ENCODE measurements around the gene RSPH1. TPM values are rescaled to one million over a fixed set of nuclear protein-coding genes. Genes with fewer than 3 reads are reported as not detected.

The RSPH1 gene
- total and polyA plus RNA-seq, 4 donors = 0.09 to 0.17 (median 0.16) TPM; not detected in 1

DNA sequence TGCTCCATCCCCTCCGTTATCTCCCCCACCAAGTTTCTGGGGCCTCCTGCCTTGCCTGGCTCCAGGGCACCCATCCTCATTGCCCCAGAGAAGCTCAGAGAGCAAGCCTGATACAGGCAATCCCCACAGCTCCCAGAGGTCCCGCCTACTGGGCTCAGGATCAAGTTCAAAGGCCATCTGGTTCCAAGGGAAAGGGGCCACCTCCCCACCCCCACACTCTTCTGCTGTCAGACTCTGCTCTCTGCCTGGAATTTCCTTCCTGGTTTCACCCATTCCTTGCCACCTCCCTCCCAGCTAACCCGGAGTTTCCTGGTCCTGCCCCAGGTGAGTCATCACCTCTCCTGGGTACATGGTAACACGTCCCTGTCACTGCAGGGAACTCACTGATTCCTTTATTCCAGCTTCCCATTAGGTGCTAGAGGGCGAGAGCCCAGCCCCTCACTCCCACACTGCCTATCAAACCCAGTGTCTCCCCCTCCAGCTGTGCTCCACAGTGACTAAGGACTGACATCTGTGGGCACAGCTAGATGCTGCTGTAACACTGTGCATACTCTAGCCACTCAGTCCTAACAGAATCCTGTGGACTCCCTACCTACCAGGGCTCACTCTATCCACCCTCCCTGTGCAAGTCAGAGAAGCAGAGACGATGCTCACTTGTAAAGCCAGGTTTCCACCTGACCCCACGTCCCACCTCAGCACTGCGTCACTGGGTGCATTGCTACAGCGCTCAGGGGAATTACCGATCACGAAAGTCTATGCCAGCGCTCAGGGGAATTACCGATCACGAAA lies 21.8 kb downstream of the RSPH1 start:
- Histone ChIP-seq H3K27ac (ENCODE audit: low read depth in 1 of 2, low read length in 2 of 2) (peak overlapping the region in 1 of 2 donors; percentile 42), H3K4me1 (ENCODE audit: control insufficient read depth in 4 of 4, insufficient read depth in 4 of 4, low read length in 3 of 4) (peaks cover 5 to 11% (median 8%) of the 10 kb centered on the region in 4 donors), H3K9me3 (ENCODE audit: control insufficient read depth in 4 of 4, low read length in 3 of 4) (no peaks in the 10 kb centered on the region), H3K27me3 (ENCODE audit: control insufficient read depth in 4 of 4, insufficient read depth in 4 of 4, low read length in 3 of 4) (no peaks in the 10 kb centered on the region), H3K9ac (ENCODE audit: low read depth in 1 of 2, low read length in 2 of 2) (no peak overlapping the region), H3K4me3 (ENCODE audit: low read depth in 1 of 3, low read length in 3 of 3) (no peak overlapping the region), H3K36me3 (ENCODE audit: control insufficient read depth in 4 of 4, insufficient read depth in 3 of 4, low read depth in 1 of 4, low read length in 3 of 4) (no peaks in the 10 kb centered on the region)
- DNase-seq (ENCODE audit: low spot score) = peak; percentile 49
- TF ChIP-seq RAD21 (IDR thresholded peaks at IDR 0.05) (peak in 1 of 2 donors; percentile 13), SP1 (IDR thresholded peaks at IDR 0.05) (peak; percentile 50), TAF1 (conservative IDR thresholded peaks at IDR 0.05) (no peak), JUND (IDR thresholded peaks at IDR 0.05) (peak; percentile 67 to 73), NR2F2 (IDR thresholded peaks at IDR 0.05) (peak; percentile 48), HNF4A (conservative IDR thresholded peaks at IDR 0.05) (peak; percentile 39), RXRA (IDR thresholded peaks at IDR 0.05) (peak in 1 of 2 donors; percentile 23), HNF4G (IDR thresholded peaks at IDR 0.05) (no peak)
- 70% methylated on average over 14 of the region's 14 CpGs for WGBS

DNA sequence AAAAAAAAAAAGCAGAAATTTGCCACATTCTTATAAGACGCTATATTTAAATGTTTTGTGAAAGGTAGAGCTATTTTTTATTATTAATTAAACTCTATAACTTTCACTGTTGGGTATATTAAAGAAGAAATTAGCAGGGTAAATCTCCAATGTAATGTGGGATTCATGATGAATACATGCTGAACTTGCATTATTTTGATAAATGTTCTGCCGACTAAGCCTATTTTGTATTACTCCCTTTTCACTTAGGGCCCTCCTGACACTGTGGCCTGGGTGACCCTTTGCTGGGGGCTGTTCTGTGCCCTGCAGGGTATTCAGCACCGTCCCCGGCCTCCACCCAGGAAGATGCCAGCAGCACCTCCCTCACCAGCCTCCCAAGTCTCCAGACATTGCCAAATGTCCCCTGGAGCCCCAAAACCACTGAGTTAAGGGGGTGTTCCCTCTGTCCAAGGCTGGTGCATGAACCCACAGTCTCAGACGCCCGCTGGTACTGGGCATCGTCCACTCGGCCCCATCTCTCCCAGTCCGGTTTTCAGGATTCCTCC lies 22.5 kb downstream of the RSPH1 start:
- H3K4me3 ChIP-seq (ENCODE audit: low read depth in 1 of 3, low read length in 3 of 3) = no peak overlapping the region
- no peaks in the 10 kb centered on the region for H3K9me3 ChIP-seq (ENCODE audit: control insufficient read depth in 4 of 4, low read length in 3 of 4)
- TF ChIP-seq, protein P1, sequence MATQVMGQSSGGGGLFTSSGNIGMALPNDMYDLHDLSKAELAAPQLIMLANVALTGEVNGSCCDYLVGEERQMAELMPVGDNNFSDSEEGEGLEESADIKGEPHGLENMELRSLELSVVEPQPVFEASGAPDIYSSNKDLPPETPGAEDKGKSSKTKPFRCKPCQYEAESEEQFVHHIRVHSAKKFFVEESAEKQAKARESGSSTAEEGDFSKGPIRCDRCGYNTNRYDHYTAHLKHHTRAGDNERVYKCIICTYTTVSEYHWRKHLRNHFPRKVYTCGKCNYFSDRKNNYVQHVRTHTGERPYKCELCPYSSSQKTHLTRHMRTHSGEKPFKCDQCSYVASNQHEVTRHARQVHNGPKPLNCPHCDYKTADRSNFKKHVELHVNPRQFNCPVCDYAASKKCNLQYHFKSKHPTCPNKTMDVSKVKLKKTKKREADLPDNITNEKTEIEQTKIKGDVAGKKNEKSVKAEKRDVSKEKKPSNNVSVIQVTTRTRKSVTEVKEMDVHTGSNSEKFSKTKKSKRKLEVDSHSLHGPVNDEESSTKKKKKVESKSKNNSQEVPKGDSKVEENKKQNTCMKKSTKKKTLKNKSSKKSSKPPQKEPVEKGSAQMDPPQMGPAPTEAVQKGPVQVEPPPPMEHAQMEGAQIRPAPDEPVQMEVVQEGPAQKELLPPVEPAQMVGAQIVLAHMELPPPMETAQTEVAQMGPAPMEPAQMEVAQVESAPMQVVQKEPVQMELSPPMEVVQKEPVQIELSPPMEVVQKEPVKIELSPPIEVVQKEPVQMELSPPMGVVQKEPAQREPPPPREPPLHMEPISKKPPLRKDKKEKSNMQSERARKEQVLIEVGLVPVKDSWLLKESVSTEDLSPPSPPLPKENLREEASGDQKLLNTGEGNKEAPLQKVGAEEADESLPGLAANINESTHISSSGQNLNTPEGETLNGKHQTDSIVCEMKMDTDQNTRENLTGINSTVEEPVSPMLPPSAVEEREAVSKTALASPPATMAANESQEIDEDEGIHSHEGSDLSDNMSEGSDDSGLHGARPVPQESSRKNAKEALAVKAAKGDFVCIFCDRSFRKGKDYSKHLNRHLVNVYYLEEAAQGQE (IDR thresholded peaks at IDR 0.05) = no peak
- no peak for TF ChIP-seq GABPA (IDR thresholded peaks at IDR 0.05 in 1 of 2, conservative IDR thresholded peaks at IDR 0.05 in 1 of 2)
- no peak for TF ChIP-seq HNF4A (conservative IDR thresholded peaks at IDR 0.05)
- no peak for TF ChIP-seq FOXA2 (IDR thresholded peaks at IDR 0.05)
- no peak for TF ChIP-seq JUND (IDR thresholded peaks at IDR 0.05)
- TF ChIP-seq, protein P2, sequence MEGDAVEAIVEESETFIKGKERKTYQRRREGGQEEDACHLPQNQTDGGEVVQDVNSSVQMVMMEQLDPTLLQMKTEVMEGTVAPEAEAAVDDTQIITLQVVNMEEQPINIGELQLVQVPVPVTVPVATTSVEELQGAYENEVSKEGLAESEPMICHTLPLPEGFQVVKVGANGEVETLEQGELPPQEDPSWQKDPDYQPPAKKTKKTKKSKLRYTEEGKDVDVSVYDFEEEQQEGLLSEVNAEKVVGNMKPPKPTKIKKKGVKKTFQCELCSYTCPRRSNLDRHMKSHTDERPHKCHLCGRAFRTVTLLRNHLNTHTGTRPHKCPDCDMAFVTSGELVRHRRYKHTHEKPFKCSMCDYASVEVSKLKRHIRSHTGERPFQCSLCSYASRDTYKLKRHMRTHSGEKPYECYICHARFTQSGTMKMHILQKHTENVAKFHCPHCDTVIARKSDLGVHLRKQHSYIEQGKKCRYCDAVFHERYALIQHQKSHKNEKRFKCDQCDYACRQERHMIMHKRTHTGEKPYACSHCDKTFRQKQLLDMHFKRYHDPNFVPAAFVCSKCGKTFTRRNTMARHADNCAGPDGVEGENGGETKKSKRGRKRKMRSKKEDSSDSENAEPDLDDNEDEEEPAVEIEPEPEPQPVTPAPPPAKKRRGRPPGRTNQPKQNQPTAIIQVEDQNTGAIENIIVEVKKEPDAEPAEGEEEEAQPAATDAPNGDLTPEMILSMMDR (IDR thresholded peaks at IDR 0.05; ENCODE audit: low read depth, low read length, missing input control) = no peak
- TF ChIP-seq, protein P3, sequence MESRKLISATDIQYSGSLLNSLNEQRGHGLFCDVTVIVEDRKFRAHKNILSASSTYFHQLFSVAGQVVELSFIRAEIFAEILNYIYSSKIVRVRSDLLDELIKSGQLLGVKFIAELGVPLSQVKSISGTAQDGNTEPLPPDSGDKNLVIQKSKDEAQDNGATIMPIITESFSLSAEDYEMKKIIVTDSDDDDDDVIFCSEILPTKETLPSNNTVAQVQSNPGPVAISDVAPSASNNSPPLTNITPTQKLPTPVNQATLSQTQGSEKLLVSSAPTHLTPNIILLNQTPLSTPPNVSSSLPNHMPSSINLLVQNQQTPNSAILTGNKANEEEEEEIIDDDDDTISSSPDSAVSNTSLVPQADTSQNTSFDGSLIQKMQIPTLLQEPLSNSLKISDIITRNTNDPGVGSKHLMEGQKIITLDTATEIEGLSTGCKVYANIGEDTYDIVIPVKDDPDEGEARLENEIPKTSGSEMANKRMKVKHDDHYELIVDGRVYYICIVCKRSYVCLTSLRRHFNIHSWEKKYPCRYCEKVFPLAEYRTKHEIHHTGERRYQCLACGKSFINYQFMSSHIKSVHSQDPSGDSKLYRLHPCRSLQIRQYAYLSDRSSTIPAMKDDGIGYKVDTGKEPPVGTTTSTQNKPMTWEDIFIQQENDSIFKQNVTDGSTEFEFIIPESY (IDR thresholded peaks at IDR 0.05) = no peak
- TF ChIP-seq, protein P4, sequence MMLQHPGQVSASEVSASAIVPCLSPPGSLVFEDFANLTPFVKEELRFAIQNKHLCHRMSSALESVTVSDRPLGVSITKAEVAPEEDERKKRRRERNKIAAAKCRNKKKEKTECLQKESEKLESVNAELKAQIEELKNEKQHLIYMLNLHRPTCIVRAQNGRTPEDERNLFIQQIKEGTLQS (IDR thresholded peaks at IDR 0.05) = no peak
- no peak for TF ChIP-seq FOXA1 (IDR thresholded peaks at IDR 0.05)
- no peak for TF ChIP-seq HNF4G (IDR thresholded peaks at IDR 0.05)
- no peak for TF ChIP-seq NR2F2 (IDR thresholded peaks at IDR 0.05)
- TF ChIP-seq EGR1 (IDR thresholded peaks at IDR 0.05; ENCODE audit: low read depth in 2 of 2) = no peak
- no peak for TF ChIP-seq YY1 (IDR thresholded peaks at IDR 0.05)
- no peak for TF ChIP-seq SP1 (IDR thresholded peaks at IDR 0.05)
- no peak for TF ChIP-seq RXRA (IDR thresholded peaks at IDR 0.05)
- TF ChIP-seq, protein P5, sequence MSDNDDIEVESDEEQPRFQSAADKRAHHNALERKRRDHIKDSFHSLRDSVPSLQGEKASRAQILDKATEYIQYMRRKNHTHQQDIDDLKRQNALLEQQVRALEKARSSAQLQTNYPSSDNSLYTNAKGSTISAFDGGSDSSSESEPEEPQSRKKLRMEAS (IDR thresholded peaks at IDR 0.05) = no peak
- H3K9ac ChIP-seq (ENCODE audit: low read depth in 1 of 2, low read length in 2 of 2) = no peak overlapping the region
- no peak for DNase-seq (ENCODE audit: low spot score)
- no peak overlapping the region for H3K27ac ChIP-seq (ENCODE audit: low read depth in 1 of 2, low read length in 2 of 2)
- no peaks in the 10 kb centered on the region for H3K27me3 ChIP-seq (ENCODE audit: control insufficient read depth in 4 of 4, insufficient read depth in 4 of 4, low read length in 3 of 4)
- peaks cover 5 to 14% (median 9%) of the 10 kb centered on the region in 4 donors for H3K4me1 ChIP-seq (ENCODE audit: control insufficient read depth in 4 of 4, insufficient read depth in 4 of 4, low read length in 3 of 4)
- no peaks in the 10 kb centered on the region for H3K36me3 ChIP-seq (ENCODE audit: control insufficient read depth in 4 of 4, insufficient read depth in 3 of 4, low read depth in 1 of 4, low read length in 3 of 4)
- 79% methylated on average over 9 of the region's 9 CpGs for WGBS
